22Rv1 (cell line): Measurements from ENCODE around the gene DCT.
A peak's percentile ranks its signal among the peaks of the same experiment; 100 is the strongest.

Experiments
- H3K27ac ChIP-seq: fragments of 450-650 bp; 2 replicates; pipeline ENCODE4 v1.5.1; 2017
- CTCF ChIP-seq: fragments of 450-650 bp; IDR thresholded peaks from 2 replicates; pipeline ENCODE4 v1.5.1; 2017; ENCODE audit warnings: mild to moderate bottlenecking
- ZFX ChIP-seq: fragments of 450-650 bp; IDR thresholded peaks from 2 replicates; pipeline ENCODE4 v1.6.1; 2017; ENCODE audit warnings: antibody characterized with exemption, borderline replicate concordance

Gene DCT

GRCh38 chr13:94415500-94416237, 63.8 kb downstream of the DCT start:
- peak overlapping the region; percentile 49 for H3K27ac ChIP-seq
- TF ChIP-seq ZFX: no peak
- no peak for TF ChIP-seq CTCF

- TF ChIP-seq CTCF (no peak), ZFX (no peak)
- H3K27ac ChIP-seq: peak overlapping the region; percentile 49
These were observed 64.8 kb downstream of the DCT start for GRCh38 chr13:94414708-94415107.

- TF ChIP-seq ZFX (no peak), CTCF (no peak)
- no peak overlapping the region for H3K27ac ChIP-seq
These were observed 65.3 kb downstream of the DCT start for GRCh38 chr13:94414141-94414540.

GRCh38 chr13:94413598-94413944, 65.9 kb downstream of the DCT start:
- no peak overlapping the region for H3K27ac ChIP-seq
- TF ChIP-seq ZFX (no peak), CTCF (no peak)

GRCh38 chr13:94412870-94413597, 66.4 kb downstream of the DCT start:
- TF ChIP-seq CTCF (no peak), ZFX (no peak)
- no peak overlapping the region for H3K27ac ChIP-seq

- no peak overlapping the region for H3K27ac ChIP-seq
- TF ChIP-seq CTCF (no peak), ZFX (no peak)
These were observed 67.7 kb downstream of the DCT start for GRCh38 chr13:94411747-94412146.
